A204.1 (cell line): ENCODE data around the gene OPN3.

Experiments
- FAIRE-seq: peaks from 2 replicates; lab custom pipeline; 2012; peaks lifted over from hg19 to GRCh38; lab: Jason Lieb, UNC

Gene OPN3

DNA sequence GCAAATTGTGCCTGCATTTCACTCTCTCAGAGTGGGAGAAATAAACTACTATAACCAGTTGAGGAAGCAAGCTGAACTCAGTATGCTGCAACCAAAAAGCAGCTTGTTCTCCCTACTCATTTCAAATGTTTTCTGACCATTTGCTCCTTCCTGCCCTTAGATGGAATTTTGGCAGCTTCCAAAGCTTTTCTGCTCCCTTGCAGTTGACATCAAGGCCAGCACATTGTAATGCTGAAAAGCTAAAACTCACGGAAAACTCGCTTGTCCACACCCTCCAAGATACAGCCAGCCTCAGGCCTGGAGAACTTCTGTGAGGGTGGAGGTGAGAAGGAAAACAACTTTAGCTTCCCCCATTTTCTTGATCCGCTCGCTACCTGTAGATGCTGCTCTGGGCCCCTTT is 5.0 kb upstream of the OPN3 start:
- no peak for FAIRE-seq

GRCh38 chr1:241644259-241644658 is 4.1 kb upstream of the OPN3 start:
- FAIRE-seq = no peak

GRCh38 chr1:241642593-241642944 is 2.4 kb upstream of the OPN3 start:
- no peak for FAIRE-seq

GRCh38 chr1:241641773-241642592 is 1.8 kb upstream of the OPN3 start:
- no peak for FAIRE-seq

- FAIRE-seq = no peak
These were observed 876 bp upstream of the OPN3 start for GRCh38 chr1:241640867-241641622.

- no peak for FAIRE-seq
These were observed 483 bp downstream of the OPN3 start for GRCh38 chr1:241639623-241640148.

GRCh38 chr1:241638909-241639622 is 1.1 kb downstream of the OPN3 start:
- no peak for FAIRE-seq

GRCh38 chr1:241638099-241638682 is 2.0 kb downstream of the OPN3 start:
- no peak for FAIRE-seq

DNA sequence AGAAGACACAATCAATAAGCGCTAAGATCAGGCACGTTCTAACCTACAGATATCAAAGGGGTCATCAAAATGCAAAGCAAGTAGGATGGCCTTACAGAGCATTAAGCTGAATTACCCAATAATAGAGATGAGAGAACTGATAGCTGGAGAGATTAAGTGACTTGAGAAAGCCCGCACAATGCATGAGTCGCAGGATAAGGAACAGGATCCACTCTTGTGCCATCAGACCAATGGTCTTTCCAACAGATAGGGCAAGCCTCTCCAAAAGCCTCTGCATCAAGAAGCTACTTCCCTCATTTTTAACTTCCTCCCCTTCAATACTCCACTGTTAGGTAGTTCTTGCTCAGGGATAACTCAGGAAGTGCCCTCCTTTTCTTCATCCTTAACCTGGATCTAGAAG is 2.6 kb downstream of the OPN3 start:
- FAIRE-seq = no peak

DNA sequence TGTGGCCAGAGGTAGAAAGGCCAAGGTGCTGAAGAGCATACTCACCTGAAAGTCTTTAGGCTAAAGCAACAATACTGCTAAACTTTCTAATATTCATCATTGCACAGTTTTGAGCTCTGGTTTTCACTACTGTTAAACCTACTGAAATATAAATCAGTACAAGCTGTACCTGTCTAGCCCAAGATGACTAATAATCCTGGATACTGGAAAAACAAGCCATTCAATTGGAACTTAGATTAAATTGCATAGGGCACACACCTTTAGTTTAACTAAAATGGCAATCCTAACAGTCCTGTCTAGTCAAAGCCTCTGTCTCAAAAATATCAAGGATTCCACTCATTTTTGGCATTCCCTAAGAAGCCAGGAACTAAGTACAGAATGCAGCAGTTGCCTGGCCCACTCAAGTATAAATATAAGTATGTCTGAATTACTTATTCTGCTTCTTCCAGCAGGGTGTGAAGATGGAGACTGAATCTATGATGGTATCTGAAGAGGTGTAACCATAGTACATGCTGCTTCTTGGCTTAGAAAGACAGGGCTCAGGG is 3.1 kb downstream of the OPN3 start:
- no peak for FAIRE-seq

- no peak for FAIRE-seq
These were observed 3.9 kb downstream of the OPN3 start for GRCh38 chr1:241636291-241636690.

DNA sequence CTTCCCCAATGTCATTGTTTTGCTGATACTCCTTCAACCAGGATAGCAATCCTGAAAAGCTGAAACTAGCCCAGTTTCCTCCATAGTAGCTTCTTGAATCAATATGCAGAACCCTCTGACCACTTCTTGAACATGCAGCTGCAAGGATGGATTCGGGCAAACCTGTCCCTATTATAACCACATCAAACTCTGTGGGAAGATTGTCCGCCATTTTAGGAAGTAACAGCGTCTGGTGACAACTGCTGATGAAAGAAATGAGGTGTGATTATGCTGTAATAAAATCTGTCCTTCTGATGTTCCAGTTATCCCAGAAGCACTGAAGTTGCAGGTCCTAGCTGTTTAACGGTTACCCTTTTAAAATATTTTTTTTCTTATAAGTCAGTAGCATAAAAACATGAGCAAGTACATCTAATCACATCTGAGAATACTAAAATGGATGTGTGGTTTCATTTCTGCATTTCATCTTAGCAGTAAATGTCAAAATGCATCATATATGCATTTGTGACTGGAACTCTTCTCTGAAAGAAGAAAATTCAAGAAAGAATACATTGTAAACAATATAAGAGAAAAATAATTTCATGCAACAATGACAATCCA is 4.5 kb downstream of the OPN3 start:
- FAIRE-seq = no peak

GRCh38 chr1:241632987-241633386 is 7.2 kb downstream of the OPN3 start:
- FAIRE-seq = no peak

DNA sequence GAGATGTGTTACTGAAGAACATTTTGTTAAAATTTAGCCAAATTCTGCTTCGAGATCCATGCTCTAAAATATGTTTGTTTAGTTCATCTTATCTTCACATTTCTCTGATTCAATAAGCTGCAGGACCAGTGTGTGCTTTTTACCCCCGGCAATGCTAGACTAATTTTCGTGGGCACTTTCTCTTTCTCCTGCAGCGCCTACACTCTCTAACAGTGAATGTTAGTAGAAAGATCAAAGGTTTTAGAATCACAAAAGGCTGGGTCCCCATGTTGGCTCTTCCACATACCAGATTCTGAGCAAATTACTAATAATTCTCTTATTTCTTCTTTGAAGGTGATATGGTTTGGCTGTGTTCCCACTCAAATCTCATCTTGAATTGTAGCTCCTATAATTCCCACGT is 8.5 kb downstream of the OPN3 start:
- FAIRE-seq = no peak

GRCh38 chr1:241630899-241631298 is 9.3 kb downstream of the OPN3 start:
- FAIRE-seq = no peak

DNA sequence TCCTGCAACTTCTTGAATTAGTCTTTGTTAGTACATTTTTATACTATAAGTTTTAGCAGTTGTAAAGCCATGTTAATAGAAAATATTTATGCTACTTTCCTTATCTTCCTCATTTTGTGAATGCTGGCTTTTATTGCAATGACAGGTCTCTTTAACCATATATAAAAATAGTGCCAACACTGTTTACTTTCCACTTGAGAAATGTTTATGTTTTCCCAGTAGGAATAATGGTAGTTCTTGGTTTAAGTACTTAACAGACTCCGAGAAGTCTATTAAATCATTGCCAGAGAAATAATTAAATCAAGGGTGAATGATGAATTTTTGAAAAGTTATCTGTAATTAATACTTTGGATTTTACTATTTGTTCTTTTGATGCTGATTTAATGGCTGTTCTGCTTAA is 9.7 kb downstream of the OPN3 start:
- no peak for FAIRE-seq

GRCh38 chr1:241630005-241630404 is 10.2 kb downstream of the OPN3 start:
- no peak for FAIRE-seq

DNA sequence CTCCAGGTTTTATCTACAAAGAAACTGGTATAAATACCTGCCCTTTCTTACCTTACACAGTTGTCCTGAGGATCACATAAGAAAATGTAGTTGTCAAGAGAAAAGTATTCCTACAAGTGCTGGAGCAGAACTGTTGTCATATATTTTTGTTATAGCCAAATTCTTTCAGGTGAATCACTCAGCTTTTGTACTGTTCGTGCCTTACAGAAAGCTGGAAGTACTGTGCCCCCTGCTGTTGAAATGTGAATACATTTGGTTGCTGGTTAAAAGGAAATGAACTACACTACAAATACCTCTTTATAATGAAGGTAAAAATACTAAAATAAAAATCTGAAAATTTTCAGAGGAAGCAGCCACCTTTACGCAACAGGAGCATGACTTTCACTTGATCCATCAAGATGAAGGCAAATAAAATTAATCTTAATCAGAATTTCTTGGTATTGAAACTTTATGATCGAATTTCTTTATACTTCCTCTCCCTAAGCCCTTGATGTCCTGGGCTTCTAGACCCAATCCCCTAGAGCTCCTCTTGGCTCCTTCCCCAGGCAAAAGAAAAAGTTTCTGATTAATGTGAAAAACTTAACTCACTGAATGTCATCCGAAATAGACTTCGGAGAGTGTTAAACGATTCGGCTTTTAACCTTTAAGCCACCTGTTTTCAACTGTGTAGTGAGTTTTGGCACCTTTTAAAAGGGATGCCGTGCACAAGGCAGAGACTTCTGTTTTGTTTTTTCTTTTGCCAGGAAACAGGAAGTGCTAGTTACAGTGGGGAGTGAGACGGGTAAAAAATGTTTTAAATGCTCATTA is 12.5 kb downstream of the OPN3 start:
- FAIRE-seq = peak; percentile 21

DNA sequence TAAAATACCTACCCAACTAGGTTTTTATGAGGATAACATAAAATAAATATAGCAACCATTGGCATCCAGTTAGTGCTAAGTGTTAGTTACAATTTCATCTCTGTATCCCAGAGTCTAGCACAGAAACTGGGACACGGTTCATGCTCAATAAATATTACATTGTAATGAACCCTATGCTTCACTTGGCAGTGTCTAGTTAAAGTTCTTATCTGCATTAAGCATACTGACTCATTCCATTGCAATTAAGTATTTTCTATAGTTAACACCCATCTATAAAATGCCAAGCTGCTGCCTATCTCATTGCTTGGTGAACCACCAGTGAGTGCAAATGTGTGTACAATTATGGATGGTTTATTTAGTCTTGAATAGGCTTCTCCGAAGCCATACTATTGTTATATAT is 15.2 kb downstream of the OPN3 start:
- no peak for FAIRE-seq

- FAIRE-seq = no peak
These were observed 17.5 kb downstream of the OPN3 start for GRCh38 chr1:241622669-241623068.

DNA sequence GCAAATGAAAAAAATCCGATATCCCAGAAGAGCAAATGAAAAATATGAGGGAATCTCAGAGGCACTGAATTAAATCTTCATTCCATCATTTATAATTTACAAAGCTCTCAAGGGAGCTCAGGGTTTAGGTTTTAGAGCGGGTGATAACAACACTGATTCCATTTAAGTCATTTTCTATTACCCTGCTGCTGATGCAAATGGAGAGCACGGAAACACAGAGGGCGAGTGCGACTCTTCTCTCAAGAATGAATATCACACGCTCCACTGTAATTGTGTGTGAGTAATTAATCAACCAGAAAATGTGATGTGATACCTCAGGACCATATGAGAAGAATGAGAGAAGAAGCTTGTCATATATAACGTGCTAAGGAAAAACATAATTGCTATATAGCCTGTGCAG is 22.7 kb downstream of the OPN3 start:
- FAIRE-seq = no peak
